22Rv1 (cell line): ENCODE results near the gene RNF121.

Source experiments
- CTCF ChIP-seq: fragments of 450-650 bp; IDR thresholded peaks from 2 replicates; pipeline ENCODE4 v1.5.1; 2017; ENCODE audit warnings: mild to moderate bottlenecking
- ZFX ChIP-seq: fragments of 450-650 bp; IDR thresholded peaks from 2 replicates; pipeline ENCODE4 v1.6.1; 2017; ENCODE audit warnings: antibody characterized with exemption, borderline replicate concordance

GRCh38 chr11:71997594-71997993 lies 68.7 kb downstream of the RNF121 start:
- TF ChIP-seq CTCF: no peak
- no peak for TF ChIP-seq ZFX
